Measurements from ENCODE around the gene STPG4.

STPG4 gene

DNA sequence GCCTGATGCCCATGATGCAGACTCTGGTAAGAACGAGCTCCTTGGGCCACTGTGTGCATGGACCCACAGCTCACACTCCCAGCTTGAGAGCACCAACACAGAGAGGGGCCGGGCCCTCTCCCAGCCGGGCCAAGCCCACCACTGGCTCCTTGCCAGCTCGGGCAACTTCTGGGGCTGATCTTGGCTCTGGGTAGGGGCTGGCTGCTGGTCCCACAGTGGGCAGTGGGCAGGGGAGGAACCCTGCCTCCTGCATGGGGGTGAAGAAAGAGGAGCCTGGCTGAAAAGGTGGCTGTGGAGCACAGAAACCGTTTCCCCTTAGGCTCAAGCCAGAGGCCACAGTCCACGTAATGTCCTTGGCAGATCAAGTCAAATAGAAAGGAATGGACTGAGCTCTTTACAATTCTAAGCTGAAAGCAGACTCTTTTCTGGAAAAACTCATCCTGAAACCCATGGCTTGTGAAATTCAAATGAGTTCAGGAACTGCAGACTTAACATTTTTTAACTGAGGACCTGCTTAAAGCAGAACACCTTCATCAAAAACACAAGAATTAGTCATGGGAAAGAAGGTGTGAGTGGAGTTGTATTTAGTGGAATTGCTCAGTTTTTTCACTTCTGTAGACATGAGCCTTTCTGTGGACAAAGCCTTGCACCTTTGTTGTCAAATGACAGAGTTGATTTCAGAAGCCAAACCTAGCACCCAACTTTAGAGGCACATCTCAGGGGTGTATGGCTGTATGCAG is 104.9 kb downstream of the STPG4 start:
- no peak for DNase-seq

GRCh38 chr2:47049502-47049901 is 105.6 kb downstream of the STPG4 start:
- DNase-seq: no peak

GRCh38 chr2:47048801-47049480 is 106.2 kb downstream of the STPG4 start:
- DNase-seq: no peak

DNA sequence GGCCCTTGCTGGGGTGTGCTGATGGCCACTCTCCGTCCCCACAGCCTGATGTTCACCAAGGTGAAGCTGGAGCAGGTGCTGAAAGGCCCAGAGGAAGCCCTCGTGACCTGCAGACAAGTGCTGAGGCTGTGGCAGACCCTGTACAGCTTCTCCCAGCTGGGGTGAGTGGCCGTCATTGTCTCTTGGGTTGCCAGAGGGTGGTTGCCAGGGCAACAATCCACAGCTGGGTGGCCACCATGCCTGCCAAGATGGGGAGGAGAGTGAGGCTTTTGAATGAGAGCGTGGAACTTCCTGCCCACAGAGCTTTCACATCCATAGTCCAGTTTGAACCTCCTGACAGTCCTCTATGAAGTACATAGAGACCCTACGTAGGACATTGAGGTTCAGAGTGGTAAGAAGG is 108.8 kb downstream of the STPG4 start:
- no peak for DNase-seq

GRCh38 chr2:47043891-47044239 is 111.2 kb downstream of the STPG4 start:
- DNase-seq: no peak

- DNase-seq: no peak
These were observed 111.8 kb downstream of the STPG4 start for GRCh38 chr2:47043142-47043890.

DNA sequence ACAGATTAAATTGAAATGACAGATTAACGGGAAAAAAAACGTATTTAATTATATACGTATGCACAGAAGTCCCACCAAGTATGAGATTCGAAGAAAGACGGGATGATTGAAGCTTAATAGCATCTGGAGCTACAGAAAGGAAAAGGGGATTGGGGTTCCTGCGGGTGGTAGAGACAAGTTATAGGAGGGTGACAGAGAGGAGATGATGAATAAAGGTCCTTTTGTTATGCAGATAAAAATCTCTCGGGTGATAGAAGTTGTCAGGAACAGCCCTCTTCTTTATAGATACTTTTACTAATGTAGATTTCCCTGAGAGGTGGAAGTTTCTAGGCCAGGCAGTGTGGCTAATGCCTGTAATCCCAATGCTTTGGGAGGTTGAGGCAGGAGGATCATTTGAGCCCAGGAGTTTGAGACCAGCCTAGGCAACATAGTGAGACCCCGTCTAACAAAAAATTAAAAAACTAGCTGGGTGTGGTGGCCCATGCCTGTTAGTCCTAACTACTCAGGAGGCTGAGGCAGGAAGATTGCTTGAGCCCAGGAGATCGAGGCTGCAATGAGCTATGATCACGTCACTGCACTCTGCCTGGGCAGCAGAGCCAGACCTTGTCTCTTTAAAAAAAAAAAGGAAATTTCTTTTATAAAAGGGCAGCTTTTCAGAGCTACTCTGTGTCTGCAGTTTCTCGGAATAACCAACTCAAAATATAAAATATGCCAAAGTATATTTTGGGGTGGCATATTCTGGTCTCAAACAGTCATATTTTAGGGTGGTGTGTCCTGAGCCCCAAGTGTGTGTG is 113.0 kb downstream of the STPG4 start:
- DNase-seq: no peak

DNA sequence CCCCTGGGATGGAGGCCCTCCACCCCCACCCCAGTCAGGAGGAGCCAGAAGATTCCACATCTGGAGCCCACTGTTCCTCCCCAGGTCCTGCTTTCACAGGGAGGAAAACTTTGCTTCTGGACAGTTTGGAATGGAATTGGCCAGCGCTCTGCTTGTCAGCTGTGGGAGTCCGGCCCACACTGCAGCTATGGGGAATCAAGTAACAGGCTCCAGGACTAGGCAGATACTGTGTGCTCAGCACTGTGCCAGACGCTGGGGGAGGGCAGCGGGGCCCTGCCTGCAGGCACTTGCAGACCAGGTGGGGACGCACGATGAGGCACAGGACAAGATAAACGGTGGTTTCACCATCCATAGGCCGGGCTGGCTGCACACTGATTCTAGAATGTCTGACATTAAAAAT is 114.0 kb downstream of the STPG4 start:
- no peak for DNase-seq

GRCh38 chr2:47040651-47041050 is 114.5 kb downstream of the STPG4 start:
- no peak for DNase-seq

DNA sequence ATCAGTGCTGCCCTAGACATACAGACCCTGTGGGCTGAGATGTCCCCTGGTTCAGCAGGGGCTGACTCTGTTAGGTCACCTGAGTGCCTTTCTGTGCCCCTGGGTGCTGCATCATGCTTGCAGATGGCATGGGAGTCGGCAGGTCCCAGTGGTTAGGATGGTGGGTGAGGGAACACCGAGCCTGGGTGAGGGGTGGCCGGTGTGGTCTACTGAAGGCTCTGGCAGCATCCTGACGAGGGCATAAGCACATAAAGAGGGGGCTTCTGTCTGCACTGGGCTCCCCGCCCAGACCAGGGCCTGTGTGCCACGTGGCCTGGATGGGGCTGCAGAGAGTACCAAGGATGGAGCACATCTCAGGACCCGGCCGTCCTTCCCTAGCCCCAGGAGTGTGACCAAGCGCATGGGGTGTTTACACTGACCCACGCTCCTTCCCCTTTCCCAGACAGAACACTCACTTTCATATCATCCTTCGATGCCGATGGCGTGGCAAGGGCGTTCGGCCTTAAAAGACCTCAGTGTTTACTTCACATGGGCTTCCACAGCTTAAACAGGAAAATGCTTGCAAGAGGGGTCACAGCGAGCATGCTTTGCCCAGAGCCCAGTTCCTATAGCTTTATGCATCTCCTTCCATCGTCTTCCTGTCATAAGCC is 115.1 kb downstream of the STPG4 start:
- no peak for DNase-seq

GRCh38 chr2:47039489-47039870 is 115.6 kb downstream of the STPG4 start:
- DNase-seq: no peak

DNA sequence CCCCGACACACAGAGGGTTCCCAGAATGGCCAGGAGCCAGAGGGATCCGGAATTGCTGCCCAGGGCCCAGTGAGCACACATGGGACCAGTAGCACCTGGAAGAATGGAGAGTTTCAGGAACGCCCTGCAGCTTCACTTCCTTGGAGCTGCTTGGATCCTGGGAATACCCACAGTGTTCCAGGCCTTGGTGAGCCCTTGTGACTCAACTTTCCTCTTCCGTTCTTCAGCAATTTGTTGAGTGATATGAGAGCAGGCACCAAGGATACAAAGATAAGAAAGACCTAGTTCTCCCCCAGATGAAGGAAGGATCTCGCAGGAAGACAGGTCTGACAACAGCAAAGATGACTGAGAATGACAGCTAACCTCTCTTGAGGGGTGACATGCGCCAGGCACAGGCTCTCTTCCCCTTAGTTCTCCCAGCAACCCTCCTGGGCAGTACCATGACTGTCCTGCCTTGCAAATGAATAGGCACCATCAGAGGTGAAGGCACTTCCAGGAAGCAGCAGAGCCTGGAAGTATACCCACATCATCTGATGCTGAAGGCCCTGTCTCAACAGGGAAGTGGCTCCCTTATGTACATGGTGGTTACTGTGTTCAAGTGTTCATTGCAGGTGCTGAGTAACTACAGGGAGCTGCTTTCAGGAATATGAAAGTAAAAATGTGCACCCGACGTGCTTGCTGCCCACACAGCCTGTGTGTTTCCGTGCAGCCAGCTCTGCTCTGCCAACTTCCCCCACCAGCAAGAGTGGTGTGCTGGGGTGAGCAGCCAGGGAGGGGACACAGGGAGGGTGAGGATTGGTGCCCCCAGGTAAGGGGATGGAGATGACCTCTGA is 116.2 kb downstream of the STPG4 start:
- DNase-seq: no peak

GRCh38 chr2:47037678-47038077 is 117.4 kb downstream of the STPG4 start:
- no peak for DNase-seq

Measured in CD4-positive, alpha-beta T cell treated with Interleukin-1 beta for 1 hour (primary cell).